Measurements from ENCODE around the gene CAMK1D. TPM values are rescaled to one million over a fixed set of nuclear protein-coding genes. Genes with fewer than 3 reads are reported as not detected.

The CAMK1D gene
- total RNA-seq, 1 experiment from 2014 or later: 10.2 TPM

DNA sequence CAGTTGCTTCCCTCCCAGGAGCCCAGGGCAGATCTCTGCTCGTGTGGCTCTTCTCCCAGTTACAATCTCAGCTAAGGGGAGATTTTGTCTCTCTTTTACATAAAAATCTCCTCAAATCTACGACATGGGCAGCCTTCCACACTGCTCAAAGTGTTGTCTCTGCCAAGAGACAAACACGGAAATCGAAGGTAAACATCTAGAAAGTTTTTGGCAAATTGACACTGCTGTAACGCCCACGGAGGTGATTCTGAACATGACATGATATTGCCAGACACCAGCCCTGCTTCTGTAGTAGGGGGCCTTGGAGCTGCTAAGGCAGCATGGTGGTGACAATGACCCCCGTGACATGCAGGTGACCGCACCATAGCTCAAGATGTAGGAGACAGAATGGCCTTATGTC, 523.8 kb downstream of the CAMK1D start:
- Mint-ChIP-seq H3K36me3 (no peaks in the 10 kb centered on the region), H3K27ac (no peak overlapping the region), H3K4me1 (no peaks in the 10 kb centered on the region; the same call in 1 of the 2 replicates), H3K4me3 (no peak overlapping the region), H3K9me3 (no peaks in the 10 kb centered on the region; the same call in 1 of the 2 replicates), H3K27me3 (ENCODE audit: low read depth) (peaks cover 3% of the 10 kb centered on the region; the same call in 1 of the 2 replicates)
- POLR2A ChIA-PET: no interaction called here
- ATAC-seq (no peak), DNase-seq (ENCODE audit: low spot score) (no peak)
- TF ChIP-seq, protein P1, sequence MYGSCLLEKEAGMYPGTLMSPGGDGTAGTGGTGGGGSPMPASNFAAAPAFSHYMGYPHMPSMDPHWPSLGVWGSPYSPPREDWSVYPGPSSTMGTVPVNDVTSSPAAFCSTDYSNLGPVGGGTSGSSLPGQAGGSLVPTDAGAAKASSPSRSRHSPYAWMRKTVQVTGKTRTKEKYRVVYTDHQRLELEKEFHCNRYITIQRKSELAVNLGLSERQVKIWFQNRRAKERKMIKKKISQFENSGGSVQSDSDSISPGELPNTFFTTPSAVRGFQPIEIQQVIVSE (CRISPR knock-in tag; IDR thresholded peaks at IDR 0.05; ENCODE audit: borderline replicate concordance): no peak
- TF ChIP-seq RELA (CRISPR knock-in tag; IDR thresholded peaks at IDR 0.05; ENCODE audit: borderline replicate concordance) (no peak), FOXK1 (CRISPR knock-in tag; IDR thresholded peaks at IDR 0.05) (no peak), ZNF317 (CRISPR knock-in tag; IDR thresholded peaks at IDR 0.05; ENCODE audit: borderline replicate concordance, low read depth) (no peak), MLX (CRISPR knock-in tag; IDR thresholded peaks at IDR 0.05) (no peak), CTCF (IDR thresholded peaks at IDR 0.05) (no peak), SMAD3 (CRISPR knock-in tag; IDR thresholded peaks at IDR 0.05; ENCODE audit: borderline replicate concordance) (no peak), ZNF138 (CRISPR knock-in tag; conservative IDR thresholded peaks at IDR 0.05) (no peak), CREB1 (CRISPR knock-in tag; IDR thresholded peaks at IDR 0.05) (no peak), ATF3 (CRISPR knock-in tag; conservative IDR thresholded peaks at IDR 0.05) (no peak), PRRX2 (CRISPR knock-in tag; IDR thresholded peaks at IDR 0.05) (no peak), FOXP1 (CRISPR knock-in tag; IDR thresholded peaks at IDR 0.05; ENCODE audit: borderline replicate concordance) (no peak), NR1H2 (CRISPR knock-in tag; IDR thresholded peaks at IDR 0.05) (no peak)
- TF ChIP-seq, protein P2, sequence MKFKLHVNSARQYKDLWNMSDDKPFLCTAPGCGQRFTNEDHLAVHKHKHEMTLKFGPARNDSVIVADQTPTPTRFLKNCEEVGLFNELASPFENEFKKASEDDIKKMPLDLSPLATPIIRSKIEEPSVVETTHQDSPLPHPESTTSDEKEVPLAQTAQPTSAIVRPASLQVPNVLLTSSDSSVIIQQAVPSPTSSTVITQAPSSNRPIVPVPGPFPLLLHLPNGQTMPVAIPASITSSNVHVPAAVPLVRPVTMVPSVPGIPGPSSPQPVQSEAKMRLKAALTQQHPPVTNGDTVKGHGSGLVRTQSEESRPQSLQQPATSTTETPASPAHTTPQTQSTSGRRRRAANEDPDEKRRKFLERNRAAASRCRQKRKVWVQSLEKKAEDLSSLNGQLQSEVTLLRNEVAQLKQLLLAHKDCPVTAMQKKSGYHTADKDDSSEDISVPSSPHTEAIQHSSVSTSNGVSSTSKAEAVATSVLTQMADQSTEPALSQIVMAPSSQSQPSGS (CRISPR knock-in tag; IDR thresholded peaks at IDR 0.05; ENCODE audit: borderline replicate concordance, low read depth): no peak
- TF ChIP-seq, protein P3, sequence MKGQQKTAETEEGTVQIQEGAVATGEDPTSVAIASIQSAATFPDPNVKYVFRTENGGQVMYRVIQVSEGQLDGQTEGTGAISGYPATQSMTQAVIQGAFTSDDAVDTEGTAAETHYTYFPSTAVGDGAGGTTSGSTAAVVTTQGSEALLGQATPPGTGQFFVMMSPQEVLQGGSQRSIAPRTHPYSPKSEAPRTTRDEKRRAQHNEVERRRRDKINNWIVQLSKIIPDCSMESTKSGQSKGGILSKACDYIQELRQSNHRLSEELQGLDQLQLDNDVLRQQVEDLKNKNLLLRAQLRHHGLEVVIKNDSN (CRISPR knock-in tag; IDR thresholded peaks at IDR 0.05): no peak
- CTCF ChIA-PET: no interaction called here

GRCh38 chr10:12874501-12874900, 525.2 kb downstream of the CAMK1D start:
- Mint-ChIP-seq H3K4me3 (no peak overlapping the region), H3K27me3 (ENCODE audit: low read depth) (no peaks in the 10 kb centered on the region; the same call in 1 of the 2 replicates), H3K36me3 (no peaks in the 10 kb centered on the region), H3K27ac (no peak overlapping the region), H3K9me3 (peaks cover 10% of the 10 kb centered on the region), H3K4me1 (peaks cover 3% of the 10 kb centered on the region; the same call in 1 of the 2 replicates)
- POLR2A ChIA-PET: no interaction called here
- TF ChIP-seq MYBL2 (CRISPR knock-in tag; IDR thresholded peaks at IDR 0.05) (no peak), ETV6 (CRISPR knock-in tag; IDR thresholded peaks at IDR 0.05) (no peak), NR3C1 (CRISPR knock-in tag; conservative IDR thresholded peaks at IDR 0.05; ENCODE audit: low read depth) (no peak), IRF2 (CRISPR knock-in tag; IDR thresholded peaks at IDR 0.05; ENCODE audit: borderline replicate concordance, low read depth) (no peak), KAT7 (CRISPR knock-in tag; IDR thresholded peaks at IDR 0.05; ENCODE audit: borderline replicate concordance) (no peak), SOX15 (CRISPR knock-in tag; IDR thresholded peaks at IDR 0.05) (no peak)
- CTCF ChIA-PET: no interaction called here
- ATAC-seq (no peak), DNase-seq (ENCODE audit: low spot score) (no peak)

All from WTC11 (cell line).